GM12878 (cell line): Measurements from ENCODE around the gene CCDC106.

ENCODE experiments used
- ASH2L ChIP-seq: fragments of 300-600, 200-600 bp; sonication (generic); IDR thresholded peaks from 2 replicates; pipeline ENCODE4 v1.6.1; 2017; ENCODE audit warnings: low read depth, mild to moderate bottlenecking, borderline replicate concordance
- CBFB ChIP-seq: IDR thresholded peaks from 2 replicates; pipeline ENCODE4 v1.6.1; 2016; ENCODE audit warnings: antibody characterized with exemption, low read depth
- CTCF ChIP-seq, 3 experiments: IDR thresholded peaks in 2 of 3; conservative IDR thresholded peaks in 1 of 3; 2 replicates each; pipeline ENCODE4 v1.5.1; 2011; ENCODE audit warnings: low read depth in 3 of 3, low read length in 3 of 3, mild to moderate bottlenecking in 3 of 3, control low read depth in 2 of 3, moderate library complexity in 2 of 3, inconsistent platforms in 1 of 3, mixed read lengths in 1 of 3; ENCODE audit not compliant: control insufficient read depth in 2 of 3, insufficient read depth in 1 of 3; ENCODE audit errors: extremely low read depth in 1 of 3
- EZH2 ChIP-seq: IDR thresholded peaks from 2 replicates; pipeline ENCODE4 v1.6.1; 2012; ENCODE audit warnings: low read depth, mild to moderate bottlenecking, control low read depth, inconsistent platforms, low read length, borderline replicate concordance; ENCODE audit not compliant: control insufficient read depth
- FOXM1 ChIP-seq: IDR thresholded peaks from 2 replicates; pipeline ENCODE4 v1.6.1; 2012; ENCODE audit warnings: low read depth, mild to moderate bottlenecking, inconsistent platforms, low read length, moderate library complexity
- HDGF ChIP-seq: fragments of 450-650 bp; IDR thresholded peaks from 2 replicates; pipeline ENCODE4 v1.6.1; 2016; ENCODE audit warnings: antibody characterized with exemption
- MAX ChIP-seq: IDR thresholded peaks from 2 replicates; pipeline ENCODE4 v1.6.1; 2012; ENCODE audit warnings: low read depth, low read length, improper control_type of control experiment
- POLR2A ChIP-seq: IDR thresholded peaks from 2 replicates; pipeline ENCODE4 v1.6.1; 2011; ENCODE audit warnings: low read depth, mild to moderate bottlenecking, low read length
- RBBP5 ChIP-seq: fragments of 200-600 bp; sonication (generic); conservative IDR thresholded peaks from 2 replicates; pipeline ENCODE4 v1.6.1; 2016
- REST ChIP-seq: IDR thresholded peaks from 2 replicates; pipeline ENCODE4 v1.6.1; 2012; ENCODE audit warnings: mild to moderate bottlenecking, low read depth, low read length
- SMAD1 ChIP-seq: fragments of 450-650 bp; IDR thresholded peaks from 2 replicates; pipeline ENCODE4 v1.6.1; 2018; ENCODE audit warnings: mild to moderate bottlenecking, low read depth; ENCODE audit not compliant: partially characterized antibody
- TAF1 ChIP-seq: IDR thresholded peaks from 2 replicates; pipeline ENCODE4 v1.6.1; 2011; ENCODE audit warnings: mild to moderate bottlenecking, low read depth, low read length, borderline replicate concordance
- TF ChIP-seq, protein P1 (sequence below): fragments of 450-650 bp; formaldehyde crosslinking; IDR thresholded peaks from 2 replicates; pipeline ENCODE4 v1.5.0; 2022; ENCODE audit warnings: mild to moderate bottlenecking, missing genetic modification characterization

- TF ChIP-seq, protein P1, sequence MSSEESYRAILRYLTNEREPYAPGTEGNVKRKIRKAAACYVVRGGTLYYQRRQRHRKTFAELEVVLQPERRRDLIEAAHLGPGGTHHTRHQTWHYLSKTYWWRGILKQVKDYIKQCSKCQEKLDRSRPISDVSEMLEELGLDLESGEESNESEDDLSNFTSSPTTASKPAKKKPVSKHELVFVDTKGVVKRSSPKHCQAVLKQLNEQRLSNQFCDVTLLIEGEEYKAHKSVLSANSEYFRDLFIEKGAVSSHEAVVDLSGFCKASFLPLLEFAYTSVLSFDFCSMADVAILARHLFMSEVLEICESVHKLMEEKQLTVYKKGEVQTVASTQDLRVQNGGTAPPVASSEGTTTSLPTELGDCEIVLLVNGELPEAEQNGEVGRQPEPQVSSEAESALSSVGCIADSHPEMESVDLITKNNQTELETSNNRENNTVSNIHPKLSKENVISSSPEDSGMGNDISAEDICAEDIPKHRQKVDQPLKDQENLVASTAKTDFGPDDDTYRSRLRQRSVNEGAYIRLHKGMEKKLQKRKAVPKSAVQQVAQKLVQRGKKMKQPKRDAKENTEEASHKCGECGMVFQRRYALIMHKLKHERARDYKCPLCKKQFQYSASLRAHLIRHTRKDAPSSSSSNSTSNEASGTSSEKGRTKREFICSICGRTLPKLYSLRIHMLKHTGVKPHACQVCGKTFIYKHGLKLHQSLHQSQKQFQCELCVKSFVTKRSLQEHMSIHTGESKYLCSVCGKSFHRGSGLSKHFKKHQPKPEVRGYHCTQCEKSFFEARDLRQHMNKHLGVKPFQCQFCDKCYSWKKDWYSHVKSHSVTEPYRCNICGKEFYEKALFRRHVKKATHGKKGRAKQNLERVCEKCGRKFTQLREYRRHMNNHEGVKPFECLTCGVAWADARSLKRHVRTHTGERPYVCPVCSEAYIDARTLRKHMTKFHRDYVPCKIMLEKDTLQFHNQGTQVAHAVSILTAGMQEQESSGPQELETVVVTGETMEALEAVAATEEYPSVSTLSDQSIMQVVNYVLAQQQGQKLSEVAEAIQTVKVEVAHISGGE: no peak
- TF ChIP-seq HDGF: no peak
- no peak for TF ChIP-seq CTCF (IDR thresholded peaks at IDR 0.05 in 2 of 3, conservative IDR thresholded peaks at IDR 0.05 in 1 of 3; ENCODE audit: control insufficient read depth in 2 of 3, extremely low read depth in 1 of 3, insufficient read depth in 1 of 3, low read depth in 3 of 3, low read length in 3 of 3)
- TF ChIP-seq RBBP5: no peak
- no peak for TF ChIP-seq TAF1
- no peak for TF ChIP-seq MAX
- no peak for TF ChIP-seq SMAD1
- no peak for TF ChIP-seq EZH2
- TF ChIP-seq REST: no peak
- TF ChIP-seq POLR2A: no peak
- no peak for TF ChIP-seq CBFB
- TF ChIP-seq FOXM1: no peak
- TF ChIP-seq ASH2L: no peak
These were observed 11.8 kb downstream of the CCDC106 start for GRCh38 chr19:55659822-55660221.
